Gastroesophageal sphincter (tissue), 3 donors: ENCODE results near the gene UBE2C.
"Not testable (repeated sequence)": the region's sequence is repeated elsewhere in the genome, so short reads cannot be mapped to it uniquely, and the experiment has no call there.

Experiments used
- CTCF ChIP-seq, 4 experiments: fragments of 200-600 bp in 2 of 4; fragments of 450-650 bp in 2 of 4; sonication (generic) in 1 of 4; IDR thresholded peaks; one replicate each; pipeline ENCODE4 v1.5.1; 2017 to 2019; ENCODE audit warnings: antibody characterized with exemption in 4 of 4, mild to moderate bottlenecking in 2 of 4, moderate library complexity in 2 of 4
- POLR2A ChIP-seq, 2 donors: fragments of 450-650 bp; IDR thresholded peaks; one replicate each; pipeline ENCODE4 v1.6.1; 2017; ENCODE audit warnings: antibody characterized with exemption in 2 of 2, mild to moderate bottlenecking in 2 of 2, moderate library complexity in 1 of 2
- POLR2AphosphoS5 ChIP-seq: sonication (generic); formaldehyde crosslinking; IDR thresholded peaks from one replicate; pipeline ENCODE4 v1.6.1; 2017; ENCODE audit warnings: antibody characterized with exemption

GRCh38 chr20:45797955-45798354, 14.5 kb upstream of the UBE2C start:
- not testable (repeated sequence) for TF ChIP-seq POLR2A (IDR thresholded peaks at IDR 0.05); CTCF (IDR thresholded peaks at IDR 0.05); POLR2AphosphoS5
